GM18505 (cell line): ENCODE measurements around the gene CYP19A1.
"Not testable (repeated sequence)": the region's sequence is repeated elsewhere in the genome, so short reads cannot be mapped to it uniquely, and the experiment has no call there.

Experiments
- ATAC-seq: cut with Tn5 transposase; IDR thresholded peaks from one replicate; pipeline ENCODE4 v1.9.1; 2021; ENCODE audit not compliant: unreplicated experiment
- POLR2A ChIP-seq: IDR thresholded peaks from 4 replicates; pipeline ENCODE4 v1.6.1; 2011; ENCODE audit warnings: borderline replicate concordance; ENCODE audit not compliant: insufficient read depth, insufficient read length; ENCODE audit errors: extremely low read depth

Gene CYP19A1

GRCh38 chr15:51284871-51285270 lies 53.5 kb downstream of the CYP19A1 start:
- no peak for TF ChIP-seq POLR2A
- no peak for ATAC-seq

- TF ChIP-seq POLR2A = no peak
- ATAC-seq = no peak
These were observed 55.4 kb downstream of the CYP19A1 start for GRCh38 chr15:51283026-51283425.

GRCh38 chr15:51282241-51282640 lies 56.2 kb downstream of the CYP19A1 start:
- ATAC-seq = not testable (repeated sequence)

GRCh38 chr15:51281368-51281967 lies 56.9 kb downstream of the CYP19A1 start:
- TF ChIP-seq POLR2A = no peak
- ATAC-seq = no peak

GRCh38 chr15:51280838-51281237 lies 57.6 kb downstream of the CYP19A1 start:
- no peak for TF ChIP-seq POLR2A
- ATAC-seq = no peak

GRCh38 chr15:51279391-51279790 lies 59.0 kb downstream of the CYP19A1 start:
- TF ChIP-seq POLR2A = no peak
- ATAC-seq = no peak

GRCh38 chr15:51277101-51277500 lies 61.3 kb downstream of the CYP19A1 start:
- ATAC-seq = no peak
- no peak for TF ChIP-seq POLR2A

GRCh38 chr15:51274956-51275355 lies 63.4 kb downstream of the CYP19A1 start:
- no peak for ATAC-seq
- no peak for TF ChIP-seq POLR2A

- no peak for ATAC-seq
- TF ChIP-seq POLR2A = no peak
These were observed 67.7 kb downstream of the CYP19A1 start for GRCh38 chr15:51270706-51271105.

- no peak for TF ChIP-seq POLR2A
- no peak for ATAC-seq
These were observed 68.9 kb downstream of the CYP19A1 start for GRCh38 chr15:51269496-51269895.

- no peak for TF ChIP-seq POLR2A
- no peak for ATAC-seq
These were observed 70.7 kb downstream of the CYP19A1 start for GRCh38 chr15:51267703-51268083.

GRCh38 chr15:51267051-51267702 lies 71.2 kb downstream of the CYP19A1 start:
- ATAC-seq = no peak
- no peak for TF ChIP-seq POLR2A

- no peak for ATAC-seq
- TF ChIP-seq POLR2A = no peak
These were observed 71.7 kb downstream of the CYP19A1 start for GRCh38 chr15:51266656-51267050.

GRCh38 chr15:51265037-51265555 lies 73.3 kb downstream of the CYP19A1 start:
- TF ChIP-seq POLR2A = no peak
- no peak for ATAC-seq
